Endothelial cell of umbilical vein (primary cell): Measurements from ENCODE around the gene GABRR2. TPM values are rescaled to one million over a fixed set of nuclear protein-coding genes. Genes with fewer than 3 reads are reported as not detected.

Experiments used
- BruUV-seq: library from RNA; stranded (reverse); fragments of 400-500 nt; replicated peaks from 2 replicates; lab custom pipeline; 2021; lab: Mats Ljungman, UMichigan
- CTCF ChIA-PET: fragments of 300-600, 350-600 bp; sonication (Branson Sonifier 250); formaldehyde crosslinking; loops from one replicate; lab custom pipeline; 2021; ENCODE audit warnings: antibody characterized with exemption, inconsistent platforms; lab: Charles Lee
- POLR2A ChIA-PET: fragments of 300-600, 350-600 bp; sonication (Branson Sonifier 250); formaldehyde crosslinking; loops from one replicate; lab custom pipeline; 2021; ENCODE audit warnings: antibody characterized with exemption, inconsistent platforms; lab: Charles Lee
- DNase-seq: peaks from one replicate; pipeline ENCODE4 v3.0.0-alpha.2; 2011; ENCODE audit warnings: low read depth, low spot score
- FAIRE-seq: peaks from 2 replicates; lab custom pipeline; 2011; peaks lifted over from hg19 to GRCh38; lab: Jason Lieb, UNC
- H2AFZ ChIP-seq: 2 replicates; pipeline ENCODE4 v1.6.0; 2012; ENCODE audit warnings: low read depth, low read length, control low read depth, inconsistent platforms
- H3K27ac ChIP-seq: 2 replicates; pipeline ENCODE4 v1.5.1; 2011; ENCODE audit warnings: low read depth, mild to moderate bottlenecking, control low read depth, low read length, moderate library complexity; ENCODE audit not compliant: insufficient read depth
- H3K27me3 ChIP-seq, 2 experiments: 2 replicates each; pipeline versions ENCODE4 v1.6.0 to v1.6.1; 2011; ENCODE audit warnings: low read length in 2 of 2, mixed read lengths in 1 of 2; ENCODE audit not compliant: control insufficient read depth in 2 of 2, insufficient read depth in 2 of 2
- H3K36me3 ChIP-seq, 2 experiments: 2 replicates in 1 of 2; 3 replicates in 1 of 2; pipeline ENCODE4 v1.5.1; 2011; ENCODE audit warnings: low read length in 2 of 2, mild to moderate bottlenecking in 1 of 2, moderate library complexity in 1 of 2; ENCODE audit not compliant: control insufficient read depth in 2 of 2, insufficient read depth in 2 of 2; ENCODE audit errors: extremely low read depth in 1 of 2
- H3K4me1 ChIP-seq: 3 replicates; pipeline ENCODE4 v1.5.1; 2011; ENCODE audit warnings: mild to moderate bottlenecking, low read length; ENCODE audit not compliant: control insufficient read depth, insufficient read depth; ENCODE audit errors: extremely low read depth
- H3K4me2 ChIP-seq: 2 replicates; pipeline ENCODE4 v1.6.1; 2011; ENCODE audit warnings: low read length, control low read depth, mixed read lengths; ENCODE audit not compliant: insufficient read depth
- H3K4me3 ChIP-seq, 3 experiments: fragments of 200-600 bp in 1 of 3; sonication (generic), shearing (Covaris generic) in 1 of 3; replicated peaks in 1 of 3; 2 replicates each; pipeline ENCODE4 v1.5.1; 2011 to 2016; ENCODE audit warnings: control low read depth in 3 of 3, low read length in 3 of 3, mild to moderate bottlenecking in 2 of 3, inconsistent platforms in 1 of 3, low read depth in 1 of 3, moderate library complexity in 1 of 3; ENCODE audit not compliant: insufficient read depth in 1 of 3
- H3K79me2 ChIP-seq: 2 replicates; pipeline ENCODE4 v1.6.0; 2012; ENCODE audit warnings: low read length, inconsistent platforms; ENCODE audit not compliant: control insufficient read depth, insufficient read depth
- H3K9ac ChIP-seq: replicated peaks from 2 replicates; pipeline ENCODE3; 2011; ENCODE audit warnings: low read length, control low read depth; ENCODE audit not compliant: insufficient read depth; ENCODE audit errors: extremely low read depth
- H3K9me1 ChIP-seq: replicated peaks from 3 replicates; pipeline ENCODE4 v1.6.0; 2011; ENCODE audit warnings: mild to moderate bottlenecking, low read length; ENCODE audit not compliant: control insufficient read depth, insufficient read depth; ENCODE audit errors: extremely low read depth
- H3K9me3 ChIP-seq: replicated peaks from 2 replicates; pipeline ENCODE4 v1.5.1; 2012; ENCODE audit warnings: low read length, inconsistent platforms; ENCODE audit not compliant: control insufficient read depth, insufficient read depth
- H4K20me1 ChIP-seq: replicated peaks from 2 replicates; pipeline ENCODE3; 2011; ENCODE audit warnings: mild to moderate bottlenecking, low read length; ENCODE audit not compliant: control insufficient read depth, insufficient read depth; ENCODE audit errors: extremely low read depth
- CTCF ChIP-seq, 2 donors: IDR thresholded peaks; 1 replicate in 1 of 2; 2 replicates in 1 of 2; pipeline ENCODE4 v1.5.1; 2011; ENCODE audit warnings: low read length in 2 of 2, mild to moderate bottlenecking in 2 of 2, moderate library complexity in 2 of 2, control low read depth in 1 of 2, inconsistent platforms in 1 of 2, low read depth in 1 of 2; ENCODE audit not compliant: insufficient read depth in 1 of 2; ENCODE audit errors: extremely low read depth in 1 of 2
- EZH2 ChIP-seq: IDR thresholded peaks from 2 replicates; pipeline ENCODE4 v1.6.1; 2012; ENCODE audit warnings: borderline replicate concordance, low read depth, mild to moderate bottlenecking, moderate library complexity, low read length, inconsistent platforms; ENCODE audit not compliant: severe bottlenecking
- FOS ChIP-seq: IDR thresholded peaks from 2 replicates; pipeline ENCODE4 v1.6.1; 2011; ENCODE audit warnings: mild to moderate bottlenecking, low read length, moderate library complexity, borderline replicate concordance; ENCODE audit not compliant: insufficient read depth
- GATA2 ChIP-seq: IDR thresholded peaks from 2 replicates; pipeline ENCODE4 v1.7.0; 2011; ENCODE audit warnings: low read depth, mild to moderate bottlenecking, moderate library complexity, mixed read lengths, low read length; ENCODE audit not compliant: insufficient read length, insufficient read depth
- JUN ChIP-seq: IDR thresholded peaks from 2 replicates; pipeline ENCODE4 v1.6.1; 2011; ENCODE audit warnings: borderline replicate concordance, low read depth; ENCODE audit not compliant: insufficient read length, insufficient read depth
- MAX ChIP-seq: IDR thresholded peaks from 2 replicates; pipeline ENCODE4 v1.6.1; 2011; ENCODE audit not compliant: insufficient read depth, insufficient read length
- MYC ChIP-seq: IDR thresholded peaks from one replicate; pipeline ENCODE4 v1.6.1; 2011; ENCODE audit warnings: mild to moderate bottlenecking, low read depth, low read length
- POLR2A ChIP-seq: IDR thresholded peaks from 2 replicates; pipeline ENCODE4 v1.6.1; 2012; ENCODE audit warnings: low read depth, mild to moderate bottlenecking, control low read depth, low read length
- POLR2AphosphoS5 ChIP-seq: IDR thresholded peaks from 2 replicates; pipeline ENCODE4 v1.6.1; 2012; ENCODE audit warnings: low read depth, mild to moderate bottlenecking, control low read depth, low read length, moderate library complexity; ENCODE audit not compliant: insufficient read depth
- dilution Hi-C: fragments of 300-500 bp; cut with MboI; formaldehyde crosslinking; loops from one replicate; pipeline ENCODE4 v1.15.0; 2019; ENCODE audit warnings: low sequenced_read_pairs; ENCODE audit not compliant: extremely low pct_ligation_motif_present
- intact Hi-C: fragments of 100-400 bp; cut with micrococcal nuclease; formaldehyde crosslinking; loops from one replicate; pipeline ENCODE4 v1.10.0; 2022
- polyA plus RNA-seq, 4 experiments: library from polyadenylated mRNA; depleted of rRNA in 3 of 4; stranded (reverse) in 3 of 4; unstranded in 1 of 4; fragments of >200 nt; gene quantifications; 2 replicates each; pipeline versions ENCODE4 v1.2.1 to v1.2.3, GENCODE V29; 2011 to 2012; ENCODE audit warnings: missing spikeins in 1 of 4
- total RNA-seq: library from RNA; stranded (reverse); gene quantifications from 2 replicates; pipeline ENCODE4 v1.2.3, GENCODE V29; 2021

The GABRR2 gene
- total and polyA plus RNA-seq, 2 donors (not counting 3 experiments of a cell fraction or from before 2014, with no cell fraction given) = 1.4 to 3.6 TPM

- intact Hi-C loops (loop anchor here (1.0 kb wide), 2 partner anchors 30 to 87 kb away; no protein-coding TSS in a partner anchor), dilution Hi-C loops (no loop called here)
- H3K4me3 ChIP-seq = no peak overlapping the region
- peaks cover 0 to 2% of the 10 kb centered on the region in 2 experiments for H3K27me3 ChIP-seq
- H3K36me3 ChIP-seq = no peaks in the 10 kb centered on the region
- TF ChIP-seq POLR2AphosphoS5 (no peak), CTCF (IDR thresholded peaks at IDR 0.05; ENCODE audit: extremely low read depth in 1 of 2, insufficient read depth in 1 of 2, low read depth in 1 of 2, low read length in 2 of 2) (peak; percentile 67 to 69), FOS (no peak), JUN (no peak)
- no TSS peak for BruUV-seq
- CTCF ChIA-PET = interaction anchor here (0.6 to 1.9 kb wide), 13 partner anchors 9 to 299 kb away, joined by 3 to 14 read pairs (median 3); partner anchors contain the start of gene GABRR2
- peak; percentile 94 for FAIRE-seq
- H2AFZ ChIP-seq = no peak overlapping the region
- H4K20me1 ChIP-seq = no peaks in the 10 kb centered on the region
- no peak overlapping the region for H3K27ac ChIP-seq
- H3K9ac ChIP-seq = no peak overlapping the region
- no peaks in the 10 kb centered on the region for H3K4me1 ChIP-seq
- no peaks in the 10 kb centered on the region for H3K79me2 ChIP-seq
- no peaks in the 10 kb centered on the region for H3K9me3 ChIP-seq
- DNase-seq = peak; percentile 47
- POLR2A ChIA-PET = interaction anchor here (0.6 kb wide), 2 partner anchors 11 to 69 kb away, joined by 3 to 4 read pairs; no protein-coding TSS in a partner anchor
- H3K4me2 ChIP-seq = no peak overlapping the region
- no peaks in the 10 kb centered on the region for H3K9me1 ChIP-seq
Measured at GRCh38 chr6:89281779-89282246, 33.3 kb downstream of the GABRR2 start.

- DNase-seq (no peak), FAIRE-seq (no peak)
- Histone ChIP-seq H3K9me1 (no peaks in the 10 kb centered on the region), H4K20me1 (no peaks in the 10 kb centered on the region), H3K79me2 (no peaks in the 10 kb centered on the region), H3K4me1 (no peaks in the 10 kb centered on the region), H3K27ac (no peak overlapping the region), H3K27me3 (peaks cover 0 to 2% of the 10 kb centered on the region in 2 experiments), H3K4me3 (no peak overlapping the region), H3K4me2 (no peak overlapping the region), H2AFZ (no peak overlapping the region), H3K36me3 (no peaks in the 10 kb centered on the region), H3K9ac (no peak overlapping the region), H3K9me3 (no peaks in the 10 kb centered on the region)
- ChIA-PET CTCF (interaction anchor here (1.3 kb wide), 1 partner anchor 94 kb away, joined by 4 read pairs; no protein-coding TSS in a partner anchor), POLR2A (no interaction called here)
- TF ChIP-seq POLR2AphosphoS5 (no peak), CTCF (IDR thresholded peaks at IDR 0.05; ENCODE audit: extremely low read depth in 1 of 2, insufficient read depth in 1 of 2, low read depth in 1 of 2, low read length in 2 of 2) (no peak), JUN (no peak), EZH2 (no peak), GATA2 (no peak), MAX (no peak), POLR2A (no peak), FOS (no peak), MYC (no peak)
- dilution Hi-C loops = no loop called here
- BruUV-seq = no TSS peak
- intact Hi-C loops = no loop called here
Measured at GRCh38 chr6:89278956-89279355, 36.1 kb downstream of the GABRR2 start.
